DND-41 (cell line): ENCODE results near the gene FYB2.

ENCODE experiments used
- ATAC-seq: fragments of 200-7000 bp; cut with Tn5 transposase; 3 replicates; pipeline ENCODE4 v1.9.1; 2021; ENCODE audit warnings: low read depth; ENCODE audit not compliant: insufficient read depth
- DNase-seq: peaks from one replicate; pipeline ENCODE4 v3.0.0-alpha.2; 2020
- H2AFZ ChIP-seq: 2 replicates; pipeline ENCODE4 v1.6.0; 2012; ENCODE audit warnings: low read depth, low read length
- H3K27ac ChIP-seq: 2 replicates; pipeline ENCODE4 v1.5.1; 2012; ENCODE audit warnings: low read length, inconsistent platforms
- H3K27me3 ChIP-seq: fragments of 200-600 bp; sonication (generic); 2 replicates; pipeline ENCODE4 v1.6.0; 2012; ENCODE audit warnings: low read length, mild to moderate bottlenecking, inconsistent platforms; ENCODE audit not compliant: insufficient read depth, poor library complexity
- H3K36me3 ChIP-seq: 2 replicates; pipeline ENCODE4 v1.5.1; 2012; ENCODE audit warnings: low read length, inconsistent platforms; ENCODE audit not compliant: insufficient read depth
- H3K4me1 ChIP-seq: 2 replicates; pipeline ENCODE4 v1.5.1; 2012; ENCODE audit warnings: mild to moderate bottlenecking, low read length; ENCODE audit not compliant: insufficient read depth
- H3K4me2 ChIP-seq: 2 replicates; pipeline ENCODE4 v1.6.0; 2012; ENCODE audit warnings: mild to moderate bottlenecking, moderate library complexity, low read length, inconsistent platforms; ENCODE audit not compliant: insufficient read depth
- H3K4me3 ChIP-seq, 2 experiments: fragments of 200-600 bp in 1 of 2; shearing (Covaris generic) in 1 of 2; 2 replicates each; pipeline ENCODE4 v1.5.1; 2012 to 2016; ENCODE audit warnings: inconsistent platforms in 2 of 2, low read length in 2 of 2, mild to moderate bottlenecking in 2 of 2, low read depth in 1 of 2, moderate library complexity in 1 of 2
- H3K79me2 ChIP-seq: 2 replicates; pipeline ENCODE4 v1.6.0; 2012; ENCODE audit warnings: low read length, inconsistent platforms; ENCODE audit not compliant: insufficient read depth
- H3K9ac ChIP-seq: 2 replicates; pipeline ENCODE4 v1.6.0; 2012; ENCODE audit warnings: low read depth, mild to moderate bottlenecking, inconsistent platforms, low read length, moderate library complexity
- H3K9me3 ChIP-seq: 2 replicates; pipeline ENCODE4 v1.5.1; 2012; ENCODE audit warnings: low read length, moderate library complexity, mild to moderate bottlenecking, inconsistent platforms; ENCODE audit not compliant: insufficient read depth, severe bottlenecking
- H4K20me1 ChIP-seq: 2 replicates; pipeline ENCODE4 v1.6.0; 2012; ENCODE audit warnings: low read length; ENCODE audit not compliant: insufficient read depth
- EZH2 ChIP-seq: IDR thresholded peaks from 3 replicates; pipeline ENCODE4 v1.6.1; 2012; ENCODE audit warnings: borderline replicate concordance, low read depth, mild to moderate bottlenecking, moderate library complexity, low read length, inconsistent platforms; ENCODE audit not compliant: severe bottlenecking
- TF ChIP-seq, protein P1 (sequence below): IDR thresholded peaks from 2 replicates; pipeline ENCODE4 v1.5.1; 2012; ENCODE audit warnings: borderline replicate concordance, low read length, moderate library complexity, mild to moderate bottlenecking; ENCODE audit not compliant: poor library complexity, severe bottlenecking; ENCODE audit errors: extremely low read depth

The FYB2 gene

GRCh38 chr1:56707379-56707778 lies 111.8 kb downstream of the FYB2 start:
- H3K4me3 ChIP-seq: no peak overlapping the region
- no peak for DNase-seq
- H3K79me2 ChIP-seq: no peaks in the 10 kb centered on the region
- TF ChIP-seq, protein P1, sequence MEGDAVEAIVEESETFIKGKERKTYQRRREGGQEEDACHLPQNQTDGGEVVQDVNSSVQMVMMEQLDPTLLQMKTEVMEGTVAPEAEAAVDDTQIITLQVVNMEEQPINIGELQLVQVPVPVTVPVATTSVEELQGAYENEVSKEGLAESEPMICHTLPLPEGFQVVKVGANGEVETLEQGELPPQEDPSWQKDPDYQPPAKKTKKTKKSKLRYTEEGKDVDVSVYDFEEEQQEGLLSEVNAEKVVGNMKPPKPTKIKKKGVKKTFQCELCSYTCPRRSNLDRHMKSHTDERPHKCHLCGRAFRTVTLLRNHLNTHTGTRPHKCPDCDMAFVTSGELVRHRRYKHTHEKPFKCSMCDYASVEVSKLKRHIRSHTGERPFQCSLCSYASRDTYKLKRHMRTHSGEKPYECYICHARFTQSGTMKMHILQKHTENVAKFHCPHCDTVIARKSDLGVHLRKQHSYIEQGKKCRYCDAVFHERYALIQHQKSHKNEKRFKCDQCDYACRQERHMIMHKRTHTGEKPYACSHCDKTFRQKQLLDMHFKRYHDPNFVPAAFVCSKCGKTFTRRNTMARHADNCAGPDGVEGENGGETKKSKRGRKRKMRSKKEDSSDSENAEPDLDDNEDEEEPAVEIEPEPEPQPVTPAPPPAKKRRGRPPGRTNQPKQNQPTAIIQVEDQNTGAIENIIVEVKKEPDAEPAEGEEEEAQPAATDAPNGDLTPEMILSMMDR: no peak
- TF ChIP-seq EZH2: no peak
- H3K36me3 ChIP-seq: no peaks in the 10 kb centered on the region
- no peaks in the 10 kb centered on the region for H3K9me3 ChIP-seq
- H3K4me2 ChIP-seq: no peak overlapping the region
- H3K9ac ChIP-seq: no peak overlapping the region
- no peak overlapping the region for H2AFZ ChIP-seq
- no peak for ATAC-seq
- H3K27me3 ChIP-seq: peaks cover 20% of the 10 kb centered on the region
- H3K4me1 ChIP-seq: no peaks in the 10 kb centered on the region
- H4K20me1 ChIP-seq: no peaks in the 10 kb centered on the region
- no peak overlapping the region for H3K27ac ChIP-seq

DNA sequence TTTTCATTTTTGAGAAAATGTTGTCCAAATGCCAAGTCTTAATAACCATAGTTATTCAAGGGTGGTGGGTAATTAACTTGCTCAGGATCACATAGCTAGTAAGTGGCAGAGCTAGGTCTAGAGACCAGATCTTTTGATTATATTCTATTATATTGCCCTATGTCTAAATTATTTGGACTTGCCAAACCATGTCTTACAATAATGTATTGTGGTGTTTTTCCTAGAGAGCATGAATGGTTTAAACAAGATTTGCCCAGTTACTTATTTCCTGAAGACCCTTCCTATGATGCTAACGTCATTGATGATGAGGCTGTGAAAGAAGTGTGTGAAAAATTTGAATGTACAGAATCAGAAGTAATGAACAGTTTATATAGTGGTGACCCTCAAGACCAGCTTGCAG lies 115.5 kb downstream of the FYB2 start:
- Histone ChIP-seq H3K27me3 (peaks cover 8% of the 10 kb centered on the region), H3K79me2 (no peaks in the 10 kb centered on the region), H2AFZ (no peak overlapping the region), H3K9me3 (no peaks in the 10 kb centered on the region), H3K27ac (no peak overlapping the region), H3K4me3 (no peak overlapping the region), H3K9ac (no peak overlapping the region), H4K20me1 (no peaks in the 10 kb centered on the region), H3K36me3 (no peaks in the 10 kb centered on the region), H3K4me2 (no peak overlapping the region), H3K4me1 (no peaks in the 10 kb centered on the region)
- TF ChIP-seq EZH2: no peak
- TF ChIP-seq, protein P1: no peak
- ATAC-seq: no peak
- no peak for DNase-seq

GRCh38 chr1:56696663-56697062 lies 122.5 kb downstream of the FYB2 start:
- no peak for ATAC-seq

More at GRCh38 chr1:56696663-56697062, 122.5 kb downstream of the FYB2 start:
- no peaks in the 10 kb centered on the region for H3K9me3 ChIP-seq
- DNase-seq: no peak
- no peaks in the 10 kb centered on the region for H3K36me3 ChIP-seq
- H3K27me3 ChIP-seq: peaks cover 3% of the 10 kb centered on the region
- no peaks in the 10 kb centered on the region for H3K4me1 ChIP-seq
- H4K20me1 ChIP-seq: no peaks in the 10 kb centered on the region
- no peaks in the 10 kb centered on the region for H3K79me2 ChIP-seq
- no peak overlapping the region for H3K9ac ChIP-seq
- no peak overlapping the region for H3K4me2 ChIP-seq
- TF ChIP-seq EZH2: no peak
- TF ChIP-seq, protein P1: no peak
- H3K27ac ChIP-seq: no peak overlapping the region
- H3K4me3 ChIP-seq: no peak overlapping the region
- no peak overlapping the region for H2AFZ ChIP-seq
